HCT116 (cell line): Measurements from ENCODE around the gene SEC22C. TPM values are rescaled to one million over a fixed set of nuclear protein-coding genes. Genes with fewer than 3 reads are reported as not detected.

Experiments used
- ATAC-seq: fragments of 200-7000 bp; cut with Tn5 transposase; 2 replicates; pipeline ENCODE4 v1.9.1; 2020; ENCODE audit warnings: mild to moderate bottlenecking, moderate library complexity
- BruUV-seq: library from RNA; stranded (reverse); fragments of 400-500 nt; replicated peaks from 2 replicates; lab custom pipeline; 2021; lab: Mats Ljungman, UMichigan
- CTCF ChIA-PET: fragments of 300-600 bp; sonication (Branson Sonifier 250); formaldehyde crosslinking; loops from one replicate; lab custom pipeline; 2021; ENCODE audit warnings: antibody characterized with exemption; lab: Charles Lee
- POLR2A ChIA-PET: fragments of 300-600, 350-600 bp; sonication (Branson Sonifier 250); formaldehyde crosslinking; loops from one replicate; lab custom pipeline; 2021; ENCODE audit warnings: antibody characterized with exemption; lab: Charles Lee
- RAD21 ChIA-PET, 2 experiments: fragments of 300-600 bp; sonication (Branson Sonifier 250); formaldehyde crosslinking; loops; one replicate each; lab custom pipeline; 2023; ENCODE audit warnings: low total read pairs in 2 of 2; ENCODE audit not compliant: uncharacterized antibody in 2 of 2, unreplicated experiment in 2 of 2, low non-redundant PET in 1 of 2; lab: Charles Lee
- DNase-seq: peaks from one replicate; pipeline ENCODE4 v3.0.0-alpha.2; 2010; ENCODE audit warnings: low read depth, low spot score
- H2AFZ ChIP-seq: fragments of 200-600 bp; shearing (Covaris generic), sonication (generic); 2 replicates; pipeline ENCODE4 v1.6.1; 2017; ENCODE audit warnings: low read depth, mixed run types, mixed read lengths, antibody characterized with exemption, low read length; ENCODE audit not compliant: poor library complexity, severe bottlenecking
- H3K27ac ChIP-seq: 2 replicates; pipeline ENCODE4 v1.5.1; 2012; ENCODE audit warnings: low read depth, low read length
- H3K27me3 ChIP-seq: fragments of 200-600 bp; sonication (generic); 2 replicates; pipeline ENCODE4 v1.6.1; 2016; ENCODE audit warnings: mixed run types, low read length, mixed read lengths; ENCODE audit not compliant: insufficient read depth
- H3K36me3 ChIP-seq, 2 experiments: fragments of 200-500 bp in 1 of 2; fragments of 200-600 bp in 1 of 2; sonication (Bioruptor generic) in 1 of 2; sonication (generic) in 1 of 2; 2 replicates each; pipeline versions ENCODE4 v1.5.1 to v1.6.1; 2014 to 2016; ENCODE audit warnings: low read length in 2 of 2, inconsistent platforms in 1 of 2, mixed read lengths in 1 of 2, mixed run types in 1 of 2; ENCODE audit not compliant: insufficient read depth in 2 of 2, control insufficient read depth in 1 of 2
- H3K4me1 ChIP-seq, 2 experiments: fragments of 200-600 bp in 1 of 2; sonication (generic) in 1 of 2; 2 replicates each; pipeline versions ENCODE4 v1.5.1 to v1.6.1; 2012 to 2017; ENCODE audit warnings: low read length in 2 of 2, inconsistent platforms in 1 of 2, mild to moderate bottlenecking in 1 of 2, mixed read lengths in 1 of 2, mixed run types in 1 of 2, moderate library complexity in 1 of 2; ENCODE audit not compliant: insufficient read depth in 2 of 2, control insufficient read depth in 1 of 2
- H3K4me2 ChIP-seq: fragments of 200-600 bp; sonication (generic); 2 replicates; pipeline ENCODE4 v1.6.1; 2017; ENCODE audit warnings: mixed run types, low read length, mixed read lengths
- H3K4me3 ChIP-seq, 2 experiments: fragments of 200-600 bp in 1 of 2; sonication (generic) in 1 of 2; replicated peaks in 1 of 2; 2 replicates each; pipeline ENCODE4 v1.5.1; 2011 to 2016; ENCODE audit warnings: low read length in 2 of 2, control low read depth in 1 of 2, low read depth in 1 of 2, mild to moderate bottlenecking in 1 of 2, mixed read lengths in 1 of 2, mixed run types in 1 of 2
- H3K79me2 ChIP-seq: fragments of 200-600 bp; sonication (generic); 2 replicates; pipeline ENCODE4 v1.6.1; 2017; ENCODE audit warnings: mild to moderate bottlenecking, mixed run types, low read length, moderate library complexity, mixed read lengths; ENCODE audit not compliant: insufficient read depth
- H3K9ac ChIP-seq: fragments of 200-600 bp; sonication (generic); 2 replicates; pipeline ENCODE4 v1.6.1; 2016; ENCODE audit warnings: low read length, mixed read lengths
- H3K9me2 ChIP-seq: fragments of 200-600 bp; sonication (generic), shearing (Covaris generic); 2 replicates; pipeline ENCODE4 v1.6.1; 2017; ENCODE audit warnings: mixed run types, mild to moderate bottlenecking, moderate library complexity; ENCODE audit not compliant: insufficient read depth
- H3K9me3 ChIP-seq, 2 experiments: fragments of 200-500 bp in 1 of 2; fragments of 200-600 bp in 1 of 2; sonication (Bioruptor generic) in 1 of 2; sonication (generic) in 1 of 2; 2 replicates each; pipeline ENCODE4 v1.6.1; 2014 to 2017; ENCODE audit warnings: low read length in 2 of 2, mixed read lengths in 2 of 2, inconsistent platforms in 1 of 2, low read depth in 1 of 2, mild to moderate bottlenecking in 1 of 2, mixed run types in 1 of 2, moderate library complexity in 1 of 2; ENCODE audit not compliant: control insufficient read depth in 1 of 2, insufficient read depth in 1 of 2
- H4K20me1 ChIP-seq: fragments of 200-600 bp; sonication (generic), shearing (Covaris generic); 2 replicates; pipeline ENCODE4 v1.6.1; 2017; ENCODE audit warnings: mixed run types, mild to moderate bottlenecking, moderate library complexity; ENCODE audit not compliant: insufficient read depth
- CBX3 ChIP-seq: IDR thresholded peaks from 2 replicates; pipeline ENCODE4 v1.6.1; 2012; ENCODE audit warnings: low read depth
- EGR1 ChIP-seq: IDR thresholded peaks from 2 replicates; pipeline ENCODE4 v1.6.1; 2012; ENCODE audit warnings: low read depth
- ELF1 ChIP-seq: IDR thresholded peaks from 2 replicates; pipeline ENCODE4 v1.6.1; 2012; ENCODE audit warnings: low read depth, borderline replicate concordance
- REST ChIP-seq: IDR thresholded peaks from 2 replicates; pipeline ENCODE4 v1.6.1; 2012; ENCODE audit warnings: low read depth
- SP1 ChIP-seq: IDR thresholded peaks from 2 replicates; pipeline ENCODE4 v1.6.1; 2012; ENCODE audit warnings: low read depth
- ZFX ChIP-seq: fragments of 450-650 bp; IDR thresholded peaks from 2 replicates; pipeline ENCODE4 v1.6.1; 2017
- intact Hi-C: fragments of 100-400 bp; cut with micrococcal nuclease; formaldehyde crosslinking; loops from 2 replicates; pipeline ENCODE4 v1.10.0; 2022
- total RNA-seq: library from RNA; stranded (reverse); gene quantifications from one replicate; pipeline ENCODE4 v1.2.1, GENCODE V29; 2021; ENCODE audit not compliant: unreplicated experiment

SEC22C gene
- total RNA-seq, 1 experiment from 2014 or later = 43.4 TPM

GRCh38 chr3:42499478-42499871, 82.3 kb downstream of the SEC22C start:
- Histone ChIP-seq H3K79me2 (no peaks in the 10 kb centered on the region), H3K36me3 (no peaks in the 10 kb centered on the region), H3K9me2 (no peaks in the 10 kb centered on the region), H3K27ac (no peak overlapping the region), H3K4me2 (no peak overlapping the region), H3K4me3 (no peak overlapping the region), H3K4me1 (peaks cover 18 to 70% of the 10 kb centered on the region in 2 experiments), H3K27me3 (no peaks in the 10 kb centered on the region), H2AFZ (no peak overlapping the region), H4K20me1 (no peaks in the 10 kb centered on the region), H3K9ac (no peak overlapping the region), H3K9me3 (no peaks in the 10 kb centered on the region)
- TF ChIP-seq CBX3 (no peak), EGR1 (no peak), REST (no peak), ELF1 (no peak)
- ChIA-PET CTCF (no interaction called here), RAD21 (no interaction called here), POLR2A (no interaction called here)
- ATAC-seq = no peak
- no TSS peak for BruUV-seq
- intact Hi-C loops = no loop called here
- DNase-seq = no peak

- DNase-seq = no peak
These were observed 82.8 kb downstream of the SEC22C start for GRCh38 chr3:42498791-42499477.

More at GRCh38 chr3:42498791-42499477, 82.8 kb downstream of the SEC22C start:
- Histone ChIP-seq H3K4me2 (no peak overlapping the region), H3K9ac (no peak overlapping the region), H3K9me2 (no peaks in the 10 kb centered on the region), H4K20me1 (no peaks in the 10 kb centered on the region), H2AFZ (no peak overlapping the region), H3K36me3 (no peaks in the 10 kb centered on the region), H3K27ac (no peak overlapping the region), H3K9me3 (no peaks in the 10 kb centered on the region), H3K4me1 (peaks cover 18 to 70% of the 10 kb centered on the region in 2 experiments), H3K27me3 (no peaks in the 10 kb centered on the region), H3K4me3 (no peak overlapping the region), H3K79me2 (no peaks in the 10 kb centered on the region)
- ChIA-PET POLR2A (no interaction called here), RAD21 (no interaction called here), CTCF (no interaction called here)
- ATAC-seq = no peak
- TF ChIP-seq REST = no peak
- TF ChIP-seq ZFX = no peak
- no peak for TF ChIP-seq SP1
- no TSS peak for BruUV-seq
- intact Hi-C loops = no loop called here
